ENCODE results near the gene APOL5.
"Not testable (repeated sequence)": the region's sequence is repeated elsewhere in the genome, so short reads cannot be mapped to it uniquely, and the experiment has no call there.

APOL5 gene

GRCh38 chr22:35697142-35697541 lies 20.5 kb upstream of the APOL5 start:
- no peaks in the 10 kb centered on the region for H4K20me1 ChIP-seq (ENCODE audit: low read depth, low read length)
- H3K4me2 ChIP-seq (ENCODE audit: low read depth, low read length, poor library complexity, severe bottlenecking) = no peak overlapping the region
- no peaks in the 10 kb centered on the region for H3K36me3 ChIP-seq (ENCODE audit: low read length)
- no peak overlapping the region for H3K9ac ChIP-seq (ENCODE audit: low read length)
- H3K9me3 ChIP-seq (ENCODE audit: insufficient read depth, low read length) = no peaks in the 10 kb centered on the region
- H2AFZ ChIP-seq (ENCODE audit: low read depth, low read length, severe bottlenecking) = no peak overlapping the region
- no peaks in the 10 kb centered on the region for H3F3A ChIP-seq (ENCODE audit: insufficient read depth)
- no peaks in the 10 kb centered on the region for H3K9me2 ChIP-seq (replicated peaks; ENCODE audit: insufficient read depth, low read length)
- no peaks in the 10 kb centered on the region for H3K79me2 ChIP-seq (ENCODE audit: insufficient read depth, low read length)
- no peak overlapping the region for H3K27ac ChIP-seq (ENCODE audit: low read depth, low read length)
- no peak for TF ChIP-seq CTCF (IDR thresholded peaks at IDR 0.05; ENCODE audit: insufficient read depth, low read length, poor library complexity, severe bottlenecking)
- no peak for TF ChIP-seq EZH2phosphoT487 (conservative IDR thresholded peaks at IDR 0.05; ENCODE audit: low read length)
- H3K27me3 ChIP-seq (ENCODE audit: low read length) = no peaks in the 10 kb centered on the region
- H3K4me3 ChIP-seq (ENCODE audit: insufficient read depth, low read length, poor library complexity, severe bottlenecking) = no peak overlapping the region

GRCh38 chr22:35699852-35700251 lies 17.8 kb upstream of the APOL5 start:
- not testable (repeated sequence) for H3K79me2 ChIP-seq (ENCODE audit: insufficient read depth, low read length); H3K9me2 ChIP-seq (replicated peaks; ENCODE audit: insufficient read depth, low read length); H3F3A ChIP-seq (ENCODE audit: insufficient read depth); H3K27me3 ChIP-seq (ENCODE audit: low read length); H3K4me3 ChIP-seq (ENCODE audit: insufficient read depth, low read length, poor library complexity, severe bottlenecking); H3K36me3 ChIP-seq (ENCODE audit: low read length); H2AFZ ChIP-seq (ENCODE audit: low read depth, low read length, severe bottlenecking); H4K20me1 ChIP-seq (ENCODE audit: low read depth, low read length); H3K9me3 ChIP-seq (ENCODE audit: insufficient read depth, low read length); H3K27ac ChIP-seq (ENCODE audit: low read depth, low read length); H3K9ac ChIP-seq (ENCODE audit: low read length); H3K4me2 ChIP-seq (ENCODE audit: low read depth, low read length, poor library complexity, severe bottlenecking)

- Histone ChIP-seq H3K27ac (ENCODE audit: low read depth, low read length) (no peak overlapping the region), H3K4me3 (ENCODE audit: insufficient read depth, low read length, poor library complexity, severe bottlenecking) (no peak overlapping the region), H3K9me2 (replicated peaks; ENCODE audit: insufficient read depth, low read length) (no peaks in the 10 kb centered on the region), H3K27me3 (ENCODE audit: low read length) (no peaks in the 10 kb centered on the region), H3K9ac (ENCODE audit: low read length) (no peak overlapping the region), H3K4me2 (ENCODE audit: low read depth, low read length, poor library complexity, severe bottlenecking) (no peak overlapping the region), H4K20me1 (ENCODE audit: low read depth, low read length) (no peaks in the 10 kb centered on the region), H3F3A (ENCODE audit: insufficient read depth) (no peaks in the 10 kb centered on the region), H3K79me2 (ENCODE audit: insufficient read depth, low read length) (no peaks in the 10 kb centered on the region), H3K36me3 (ENCODE audit: low read length) (no peaks in the 10 kb centered on the region), H2AFZ (ENCODE audit: low read depth, low read length, severe bottlenecking) (no peak overlapping the region), H3K9me3 (ENCODE audit: insufficient read depth, low read length) (no peaks in the 10 kb centered on the region)
- TF ChIP-seq CTCF (IDR thresholded peaks at IDR 0.05; ENCODE audit: insufficient read depth, low read length, poor library complexity, severe bottlenecking) (no peak), EZH2phosphoT487 (conservative IDR thresholded peaks at IDR 0.05; ENCODE audit: low read length) (no peak)
These were observed 13.6 kb upstream of the APOL5 start for GRCh38 chr22:35703861-35704584.

GRCh38 chr22:35705141-35705540 lies 12.5 kb upstream of the APOL5 start:
- H3K9me2 ChIP-seq (replicated peaks; ENCODE audit: insufficient read depth, low read length) = no peaks in the 10 kb centered on the region
- H2AFZ ChIP-seq (ENCODE audit: low read depth, low read length, severe bottlenecking) = no peak overlapping the region
- no peaks in the 10 kb centered on the region for H3K36me3 ChIP-seq (ENCODE audit: low read length)
- H3K9me3 ChIP-seq (ENCODE audit: insufficient read depth, low read length) = no peaks in the 10 kb centered on the region
- no peaks in the 10 kb centered on the region for H4K20me1 ChIP-seq (ENCODE audit: low read depth, low read length)
- no peak overlapping the region for H3K4me3 ChIP-seq (ENCODE audit: insufficient read depth, low read length, poor library complexity, severe bottlenecking)
- no peak overlapping the region for H3K27ac ChIP-seq (ENCODE audit: low read depth, low read length)
- no peak overlapping the region for H3K4me2 ChIP-seq (ENCODE audit: low read depth, low read length, poor library complexity, severe bottlenecking)
- TF ChIP-seq CTCF (IDR thresholded peaks at IDR 0.05; ENCODE audit: insufficient read depth, low read length, poor library complexity, severe bottlenecking) (no peak), EZH2phosphoT487 (conservative IDR thresholded peaks at IDR 0.05; ENCODE audit: low read length) (no peak)
- H3K79me2 ChIP-seq (ENCODE audit: insufficient read depth, low read length) = no peaks in the 10 kb centered on the region
- H3F3A ChIP-seq (ENCODE audit: insufficient read depth) = no peaks in the 10 kb centered on the region
- no peak overlapping the region for H3K9ac ChIP-seq (ENCODE audit: low read length)
- H3K27me3 ChIP-seq (ENCODE audit: low read length) = no peaks in the 10 kb centered on the region

Data from SU-DHL-6 (cell line).